Activated B cell treated with CpG ODN at 0.5 μM for 24 hours (primary cell): ENCODE measurements around the gene GPC4. TPM values are rescaled to one million over a fixed set of nuclear protein-coding genes. Genes with fewer than 3 reads are reported as not detected.

Experiments
- ATAC-seq: fragments of 200-7000 bp; cut with Tn5 transposase; one replicate; pipeline ENCODE4 v1.10.0; 2021; ENCODE audit warnings: low read depth, mild to moderate bottlenecking, moderate library complexity
- CTCF ChIA-PET: fragments of 350-600 bp; sonication (Branson Sonifier 250); formaldehyde crosslinking; loops from one replicate; lab custom pipeline; 2021; ENCODE audit warnings: antibody characterized with exemption; lab: Charles Lee
- POLR2A ChIA-PET: fragments of 350-600 bp; sonication (Branson Sonifier 250); formaldehyde crosslinking; loops from one replicate; lab custom pipeline; 2021; ENCODE audit warnings: antibody characterized with exemption; lab: Charles Lee
- DNase-seq: peaks from one replicate; pipeline ENCODE4 v3.0.0; 2022
- H3K27ac Mint-ChIP-seq: one replicate; pipeline ENCODE4 v1.8.0; 2020; ENCODE audit warnings: mixed read lengths
- H3K27me3 Mint-ChIP-seq: one replicate; pipeline ENCODE4 v1.8.0; 2021; ENCODE audit warnings: mixed read lengths
- H3K36me3 Mint-ChIP-seq: one replicate; pipeline ENCODE4 v1.8.0; 2021; ENCODE audit warnings: low read depth, mixed read lengths
- H3K4me1 Mint-ChIP-seq: one replicate; pipeline ENCODE4 v1.8.0; 2021; ENCODE audit warnings: mixed read lengths
- H3K4me3 Mint-ChIP-seq: one replicate; pipeline ENCODE4 v1.8.0; 2020; ENCODE audit warnings: mild to moderate bottlenecking, mixed read lengths
- H3K9me3 Mint-ChIP-seq: one replicate; pipeline ENCODE4 v1.8.0; 2020; ENCODE audit warnings: mixed read lengths
- intact Hi-C: fragments of 100-400 bp; cut with micrococcal nuclease; formaldehyde crosslinking; loops from one replicate; pipeline ENCODE4 v1.15.1; 2024
- total RNA-seq: library from RNA; stranded (reverse); gene quantifications from 2 replicates; pipeline ENCODE4 v1.2.3, GENCODE V29; 2022
- TF ChIP-seq, protein P1 (sequence below): fragments of 200-600 bp; IDR thresholded peaks from one replicate; pipeline ENCODE4 v1.8.0; 2022; ENCODE audit warnings: antibody characterized with exemption, mild to moderate bottlenecking

The GPC4 gene
- total RNA-seq, 1 donor from 2014 or later: 0.16 TPM

DNA sequence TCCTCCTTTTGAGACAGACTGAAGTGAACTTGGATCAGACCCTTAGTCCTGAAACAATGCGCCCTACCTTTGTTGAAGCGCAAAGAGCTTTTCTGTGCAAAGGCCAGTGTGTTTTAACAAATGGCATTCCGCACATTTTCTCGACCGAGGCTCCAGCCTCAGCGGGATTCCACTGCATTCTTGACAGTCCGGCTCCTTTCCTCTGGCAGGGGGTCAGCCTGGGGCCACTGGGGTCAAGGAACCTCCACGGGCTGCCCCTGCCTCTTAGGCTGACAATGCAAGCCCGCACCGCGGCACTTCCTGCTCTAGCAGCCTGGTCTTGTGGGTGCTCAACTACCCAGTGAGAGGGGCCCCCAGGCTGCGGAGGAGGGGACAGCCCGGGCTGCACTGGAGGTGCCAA, 150.0 kb downstream of the GPC4 start:
- intact Hi-C loops: no loop called here
- no peak for ATAC-seq
- CTCF ChIA-PET: no interaction called here

DNA sequence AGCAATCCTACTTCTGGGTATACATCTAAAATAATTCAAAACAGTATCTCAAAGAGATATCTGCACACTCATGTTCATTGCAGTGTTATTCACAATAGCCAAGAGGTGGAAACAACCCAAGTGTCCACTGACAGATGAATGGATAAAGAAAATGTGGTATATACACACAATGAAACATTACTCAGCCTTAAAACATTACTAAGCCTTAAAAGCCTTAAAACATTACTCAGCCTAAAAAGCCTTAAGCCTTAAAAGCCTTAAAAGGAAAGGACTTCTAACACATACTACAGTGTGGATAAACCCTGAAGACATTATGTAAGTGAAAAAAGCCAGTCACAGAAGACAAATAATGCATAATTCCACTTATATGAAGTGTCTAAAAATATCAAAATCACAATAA, 156.8 kb downstream of the GPC4 start:
- H3K4me3 Mint-ChIP-seq: no peak overlapping the region
- CTCF ChIA-PET: no interaction called here

More for the DNA sequence above, 150.0 kb downstream of the GPC4 start:
- Mint-ChIP-seq H3K27me3 (no peaks in the 10 kb centered on the region), H3K4me3 (no peak overlapping the region), H3K9me3 (no peaks in the 10 kb centered on the region), H3K27ac (no peak overlapping the region), H3K36me3 (no peaks in the 10 kb centered on the region), H3K4me1 (no peaks in the 10 kb centered on the region)
- POLR2A ChIA-PET: no interaction called here
- DNase-seq: no peak
- TF ChIP-seq, protein P1, sequence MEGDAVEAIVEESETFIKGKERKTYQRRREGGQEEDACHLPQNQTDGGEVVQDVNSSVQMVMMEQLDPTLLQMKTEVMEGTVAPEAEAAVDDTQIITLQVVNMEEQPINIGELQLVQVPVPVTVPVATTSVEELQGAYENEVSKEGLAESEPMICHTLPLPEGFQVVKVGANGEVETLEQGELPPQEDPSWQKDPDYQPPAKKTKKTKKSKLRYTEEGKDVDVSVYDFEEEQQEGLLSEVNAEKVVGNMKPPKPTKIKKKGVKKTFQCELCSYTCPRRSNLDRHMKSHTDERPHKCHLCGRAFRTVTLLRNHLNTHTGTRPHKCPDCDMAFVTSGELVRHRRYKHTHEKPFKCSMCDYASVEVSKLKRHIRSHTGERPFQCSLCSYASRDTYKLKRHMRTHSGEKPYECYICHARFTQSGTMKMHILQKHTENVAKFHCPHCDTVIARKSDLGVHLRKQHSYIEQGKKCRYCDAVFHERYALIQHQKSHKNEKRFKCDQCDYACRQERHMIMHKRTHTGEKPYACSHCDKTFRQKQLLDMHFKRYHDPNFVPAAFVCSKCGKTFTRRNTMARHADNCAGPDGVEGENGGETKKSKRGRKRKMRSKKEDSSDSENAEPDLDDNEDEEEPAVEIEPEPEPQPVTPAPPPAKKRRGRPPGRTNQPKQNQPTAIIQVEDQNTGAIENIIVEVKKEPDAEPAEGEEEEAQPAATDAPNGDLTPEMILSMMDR: no peak

DNA sequence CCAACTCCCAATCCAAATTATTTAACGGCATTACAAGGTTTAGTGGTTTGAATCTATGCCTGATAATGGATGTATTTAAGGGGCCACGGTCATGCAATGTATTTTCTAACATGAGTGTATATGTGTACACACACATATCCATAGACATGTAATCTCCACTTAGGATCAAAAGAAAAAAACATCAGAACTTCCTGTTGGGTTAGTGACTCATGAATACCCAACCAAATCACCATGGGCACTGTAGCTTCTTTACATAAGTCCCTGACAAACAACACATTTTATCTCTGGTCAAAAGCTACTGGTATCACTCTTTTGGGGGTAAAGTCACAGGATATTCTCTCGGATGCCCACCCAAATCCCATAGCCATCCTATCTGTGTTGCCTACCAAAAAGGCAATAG, 160.6 kb downstream of the GPC4 start:
- TF ChIP-seq, protein P1: no peak
- intact Hi-C loops: no loop called here
- no peak for DNase-seq
- CTCF ChIA-PET: no interaction called here
- H3K36me3 Mint-ChIP-seq: no peaks in the 10 kb centered on the region
- H3K27ac Mint-ChIP-seq: no peak overlapping the region
- H3K27me3 Mint-ChIP-seq: no peaks in the 10 kb centered on the region
- H3K9me3 Mint-ChIP-seq: no peaks in the 10 kb centered on the region
- H3K4me3 Mint-ChIP-seq: no peak overlapping the region
- POLR2A ChIA-PET: no interaction called here
- H3K4me1 Mint-ChIP-seq: no peaks in the 10 kb centered on the region
- ATAC-seq: no peak

More for the DNA sequence above, 156.8 kb downstream of the GPC4 start:
- no peaks in the 10 kb centered on the region for H3K9me3 Mint-ChIP-seq
- H3K36me3 Mint-ChIP-seq: no peaks in the 10 kb centered on the region
- TF ChIP-seq, protein P1: no peak
- POLR2A ChIA-PET: no interaction called here
- no peak for DNase-seq
- no peaks in the 10 kb centered on the region for H3K27me3 Mint-ChIP-seq
- H3K27ac Mint-ChIP-seq: no peak overlapping the region
- intact Hi-C loops: no loop called here
- ATAC-seq: no peak
- no peaks in the 10 kb centered on the region for H3K4me1 Mint-ChIP-seq

DNA sequence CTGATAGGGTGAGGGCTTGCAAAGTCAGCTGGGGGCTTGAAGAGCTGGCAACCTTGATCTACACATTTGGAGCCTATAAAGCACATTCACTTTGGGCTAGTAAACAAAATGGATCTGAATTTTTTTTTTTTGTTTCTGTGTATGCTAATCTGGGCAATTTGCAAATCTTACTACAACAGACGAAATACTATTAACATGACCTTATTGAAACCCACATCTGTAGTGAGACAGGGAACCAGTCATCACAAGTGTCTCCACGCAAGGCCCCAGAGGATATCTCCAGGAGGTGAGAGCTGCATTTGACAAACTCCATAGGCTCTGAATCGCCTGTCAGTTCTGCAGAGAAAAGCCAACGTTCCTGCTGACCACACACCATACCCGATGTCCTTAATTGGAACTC, 164.1 kb downstream of the GPC4 start:
- Mint-ChIP-seq H3K4me3 (no peak overlapping the region), H3K27ac (no peak overlapping the region), H3K4me1 (no peaks in the 10 kb centered on the region), H3K27me3 (no peaks in the 10 kb centered on the region), H3K36me3 (no peaks in the 10 kb centered on the region), H3K9me3 (peaks cover 7% of the 10 kb centered on the region)
- ChIA-PET CTCF (no interaction called here), POLR2A (no interaction called here)
- ATAC-seq (no peak), DNase-seq (no peak)
- intact Hi-C loops: no loop called here
- TF ChIP-seq, protein P1: no peak

DNA sequence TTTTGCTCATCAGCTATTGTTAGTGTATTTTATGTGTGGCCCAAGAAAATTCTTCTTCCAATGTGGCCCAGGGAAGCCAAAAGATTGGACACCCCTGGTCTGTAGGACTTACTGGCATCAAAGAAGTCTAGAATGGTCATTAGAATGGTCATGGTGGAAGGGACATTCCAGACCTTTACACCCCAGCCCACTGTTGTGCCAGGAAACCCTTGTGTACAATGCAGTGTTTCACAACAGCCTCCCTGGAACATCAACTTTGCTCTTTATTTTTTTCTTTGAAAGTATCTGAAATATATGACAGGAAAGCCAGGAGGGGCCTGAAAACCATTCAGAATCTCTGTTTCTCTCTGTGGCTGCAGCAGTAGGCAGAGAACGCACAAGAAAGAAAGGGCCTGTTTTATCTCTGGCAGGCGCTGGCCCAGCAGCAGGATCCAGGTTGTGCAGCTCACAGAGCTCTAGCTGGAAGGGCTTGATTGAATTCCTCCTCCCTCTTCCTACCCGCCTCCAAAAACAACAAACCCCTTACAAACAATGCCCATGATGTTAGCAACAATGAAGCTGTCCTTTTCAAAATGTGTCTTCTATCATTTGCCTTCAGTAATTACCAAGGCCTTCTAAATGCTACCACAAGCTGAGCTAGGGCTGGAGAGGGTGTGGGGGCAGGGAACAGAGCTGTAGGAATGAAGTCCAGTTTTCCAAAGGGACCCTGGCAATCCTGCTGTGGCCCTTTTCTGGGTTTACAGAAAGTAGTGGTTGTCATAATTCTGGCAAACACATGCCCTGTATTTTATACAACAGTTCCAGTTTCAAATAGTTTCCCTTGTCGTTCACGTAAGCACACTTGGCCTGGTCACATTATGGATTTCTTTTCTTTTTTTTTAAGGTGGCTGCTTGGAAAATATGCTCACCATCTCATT, 164.8 kb downstream of the GPC4 start:
- no peak for ATAC-seq
- TF ChIP-seq, protein P1: no peak
- no peaks in the 10 kb centered on the region for H3K36me3 Mint-ChIP-seq
- intact Hi-C loops: no loop called here
- ChIA-PET CTCF (no interaction called here), POLR2A (no interaction called here)
- DNase-seq: no peak
- H3K9me3 Mint-ChIP-seq: peaks cover 7% of the 10 kb centered on the region
- no peaks in the 10 kb centered on the region for H3K4me1 Mint-ChIP-seq
- no peaks in the 10 kb centered on the region for H3K27me3 Mint-ChIP-seq
- H3K27ac Mint-ChIP-seq: no peak overlapping the region
- H3K4me3 Mint-ChIP-seq: no peak overlapping the region

Other genes starting within 250 kb of the GPC4 start
- gene TFDP3, start 197.1 kb downstream of the GPC4 start, total RNA-seq: not detected in 2 replicates